Superior temporal gyrus (tissue), 1 donor: ENCODE data around the gene PSMF1.

Experiments
- DNase-seq: peaks from one replicate; pipeline ENCODE4 v3.0.0-alpha.2; 2016; ENCODE audit errors: extremely low spot score

Gene PSMF1

DNA sequence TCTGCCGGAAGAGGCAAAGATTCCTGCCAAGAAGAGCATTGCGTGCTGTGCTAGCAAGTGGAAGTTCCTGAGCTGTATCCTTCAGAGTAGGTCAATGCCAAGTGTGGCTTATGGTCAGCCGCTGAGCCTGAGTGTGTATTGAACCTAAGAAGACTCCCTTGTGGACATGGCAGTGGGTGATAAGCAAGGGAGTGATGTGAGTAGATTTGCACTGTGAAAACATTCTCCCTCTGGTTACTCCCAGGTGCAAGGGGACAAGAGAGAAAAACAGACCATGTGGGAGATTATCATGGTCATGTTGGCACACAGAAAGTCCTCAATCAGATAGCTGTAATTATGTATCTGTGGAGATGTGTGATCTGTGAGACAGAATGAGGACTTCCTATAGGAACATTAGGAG is 72.4 kb downstream of the PSMF1 start:
- no peak for DNase-seq

- no peak for DNase-seq
Measured at GRCh38 chr20:1191299-1191698, 72.9 kb downstream of the PSMF1 start.

DNA sequence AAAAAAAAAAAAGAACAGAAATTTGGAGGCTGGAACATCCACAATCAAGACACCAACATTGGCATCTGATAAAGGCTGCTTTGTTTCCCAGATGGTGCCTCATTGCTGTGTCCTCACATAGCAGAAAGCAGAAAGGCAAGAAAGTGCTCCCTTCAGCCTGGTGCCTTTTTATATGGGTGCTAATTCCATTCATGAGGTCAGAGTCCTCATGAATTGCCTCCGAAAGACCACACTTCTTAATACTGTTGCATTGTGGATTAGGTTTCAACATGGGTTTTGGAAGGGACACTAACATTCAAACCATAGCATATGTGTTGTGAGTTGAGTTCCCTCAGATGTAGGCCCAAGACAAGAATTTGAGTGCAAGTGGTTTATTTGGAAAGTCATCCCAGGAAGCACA is 76.8 kb downstream of the PSMF1 start:
- DNase-seq, result no peak

- no peak for DNase-seq
Measured at GRCh38 chr20:1196634-1197033, 78.2 kb downstream of the PSMF1 start.

DNA sequence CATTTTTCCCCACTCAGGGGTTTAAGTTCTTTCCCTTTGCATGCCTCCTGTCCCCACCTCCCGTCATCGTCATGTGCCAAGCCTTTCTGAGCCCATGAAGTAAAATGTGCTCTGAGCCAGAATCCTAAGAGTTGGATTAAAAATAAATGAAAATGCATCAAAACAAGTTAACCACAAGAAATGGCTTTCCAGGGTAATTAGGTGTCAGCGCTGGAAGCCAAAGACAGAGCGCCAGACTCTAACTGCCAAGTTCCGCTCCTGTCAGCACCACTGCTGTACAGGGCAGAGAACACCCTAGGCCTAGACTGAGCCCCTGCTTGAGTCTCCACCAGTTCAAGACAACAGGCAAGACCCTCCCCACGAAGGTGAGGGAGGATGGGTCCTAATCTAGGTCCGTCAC is 79.4 kb downstream of the PSMF1 start:
- DNase-seq, result no peak

DNA sequence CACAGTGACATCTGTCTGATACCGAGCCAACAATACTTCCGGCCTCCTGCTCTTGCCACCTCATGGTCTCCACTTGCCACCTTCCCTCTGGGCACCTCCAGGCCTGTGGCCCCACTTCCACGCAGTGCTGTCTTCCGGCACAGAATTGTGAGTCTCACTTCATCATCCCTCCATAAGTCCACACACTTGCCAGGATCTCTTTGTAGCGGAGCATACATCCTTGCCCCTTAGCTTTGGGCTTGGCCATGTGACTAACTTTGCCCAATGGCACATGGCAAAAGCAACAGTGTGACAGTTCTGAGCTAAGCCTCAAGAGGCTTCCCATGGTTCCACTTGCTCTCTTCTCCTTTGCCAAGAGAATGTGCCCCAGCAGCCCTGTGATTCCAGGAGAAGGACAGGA is 80.3 kb downstream of the PSMF1 start:
- no peak for DNase-seq

GRCh38 chr20:1199212-1199873 is 80.9 kb downstream of the PSMF1 start:
- DNase-seq, result no peak

GRCh38 chr20:1199964-1200363 is 81.6 kb downstream of the PSMF1 start:
- no peak for DNase-seq

- no peak for DNase-seq
Measured at GRCh38 chr20:1202762-1203504, 84.5 kb downstream of the PSMF1 start, which contains the start of gene C20orf202. Gene C20orf202, plus strand, starts transcription at chr20:1203454. Its CDS starts 132 bp downstream, at chr20:1203586.

DNA sequence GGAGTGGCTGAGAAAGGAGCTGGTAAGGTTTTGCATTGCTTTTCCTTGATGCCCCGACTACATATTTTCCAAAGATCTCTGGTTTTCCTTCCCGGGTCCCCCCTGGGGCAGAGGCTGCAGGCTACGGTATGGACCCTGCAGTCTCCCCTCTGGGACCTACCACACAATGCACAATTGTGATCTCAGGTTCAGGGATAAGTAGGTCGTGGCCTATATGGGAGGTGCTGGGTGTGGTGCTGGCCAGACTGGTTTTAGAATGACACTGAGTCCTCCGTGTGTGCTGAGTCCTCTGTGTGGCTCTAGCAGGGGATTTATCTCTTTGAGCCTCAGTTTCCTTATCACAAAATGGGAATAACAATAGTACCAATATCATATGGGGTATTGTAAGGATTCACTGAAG is 85.2 kb downstream of the PSMF1 start:
- DNase-seq, result no peak

DNA sequence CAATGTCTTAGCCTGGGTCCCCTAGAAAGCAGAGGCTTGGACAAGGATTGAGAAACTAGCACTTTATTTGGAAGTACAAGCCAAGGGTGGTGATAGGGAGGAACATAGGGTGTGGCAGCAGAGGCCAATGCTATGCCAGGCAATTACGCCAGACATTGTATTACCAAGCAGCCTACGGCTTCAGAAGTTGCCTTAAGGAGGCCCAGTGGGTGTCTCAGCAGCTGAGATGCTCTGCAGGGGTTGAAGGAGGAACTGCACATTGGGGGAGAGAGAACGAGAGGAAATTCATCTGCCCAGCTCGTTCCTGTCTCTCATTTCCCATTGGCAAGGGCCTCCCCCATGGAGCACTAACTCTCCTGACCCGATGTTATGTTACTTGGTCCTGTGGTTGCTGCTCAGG is 85.7 kb downstream of the PSMF1 start:
- no peak for DNase-seq

DNA sequence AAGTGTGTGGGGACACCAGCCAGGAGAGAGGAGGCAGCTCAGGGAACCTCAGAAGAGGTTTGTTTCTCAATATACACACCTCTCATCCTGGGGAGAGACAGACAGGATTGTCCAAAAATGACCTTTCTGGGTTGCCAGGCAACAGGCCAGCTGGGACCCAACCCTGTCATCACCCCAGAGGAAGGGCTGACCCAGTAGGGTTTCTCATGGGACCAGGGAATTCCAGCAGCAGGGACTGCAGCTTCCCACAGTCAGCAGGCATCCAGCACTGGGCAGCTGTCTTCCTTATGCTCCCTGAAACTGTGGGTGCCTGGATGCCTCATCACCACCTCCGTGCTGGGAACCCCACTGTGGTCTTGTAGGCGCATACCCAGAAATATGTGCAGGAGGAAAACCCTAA is 86.2 kb downstream of the PSMF1 start:
- no peak for DNase-seq

DNA sequence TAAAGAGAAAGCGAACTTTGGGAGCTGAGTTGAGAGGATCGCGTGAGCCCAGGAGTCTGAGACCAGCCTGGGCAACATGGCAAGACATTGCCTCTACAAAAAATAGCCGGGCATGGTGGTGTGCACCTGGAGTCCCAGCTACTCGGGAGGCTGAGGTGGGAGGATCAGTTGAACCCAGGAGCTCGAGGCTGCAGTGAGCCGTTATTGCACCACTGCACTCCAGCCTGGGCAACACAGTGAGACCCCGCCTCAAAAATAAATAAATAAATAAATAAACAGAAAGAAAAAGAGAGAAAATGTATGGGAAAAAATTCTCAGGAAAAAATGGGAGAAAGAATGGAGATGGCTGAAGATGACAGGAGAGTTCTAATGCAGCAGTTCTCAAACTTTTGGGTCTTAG is 87.4 kb downstream of the PSMF1 start:
- no peak for DNase-seq

GRCh38 chr20:1206366-1207148 is 88.2 kb downstream of the PSMF1 start:
- DNase-seq, result no peak

DNA sequence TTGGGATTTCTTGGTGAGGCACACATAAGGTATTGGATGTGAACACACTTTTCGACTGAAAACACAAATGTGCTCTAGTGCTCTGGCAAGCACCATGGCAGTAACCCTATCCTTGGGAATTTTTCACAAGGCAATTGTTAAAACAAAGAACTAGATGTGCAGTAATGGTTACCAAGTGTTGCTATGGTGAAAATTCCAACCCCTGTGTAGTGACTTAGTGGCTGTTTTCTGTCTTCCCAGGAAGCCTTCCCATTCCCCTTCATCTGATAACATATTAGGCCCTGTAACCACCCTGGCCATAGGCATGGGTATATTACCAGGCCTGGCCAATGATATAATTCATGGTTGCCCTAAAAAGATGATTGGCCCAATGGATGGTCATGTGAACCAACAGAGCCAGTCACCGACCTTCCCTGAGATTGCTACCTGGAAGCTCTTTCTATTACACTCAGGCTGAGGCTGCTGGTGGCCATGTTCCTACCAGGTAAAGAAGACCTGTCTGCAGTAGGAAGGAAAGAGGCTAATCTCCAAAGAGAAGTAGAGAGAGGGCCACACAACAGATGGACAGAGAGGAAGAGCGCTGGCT is 89.0 kb downstream of the PSMF1 start:
- no peak for DNase-seq

GRCh38 chr20:1209447-1210387 is 91.3 kb downstream of the PSMF1 start:
- no peak for DNase-seq

DNA sequence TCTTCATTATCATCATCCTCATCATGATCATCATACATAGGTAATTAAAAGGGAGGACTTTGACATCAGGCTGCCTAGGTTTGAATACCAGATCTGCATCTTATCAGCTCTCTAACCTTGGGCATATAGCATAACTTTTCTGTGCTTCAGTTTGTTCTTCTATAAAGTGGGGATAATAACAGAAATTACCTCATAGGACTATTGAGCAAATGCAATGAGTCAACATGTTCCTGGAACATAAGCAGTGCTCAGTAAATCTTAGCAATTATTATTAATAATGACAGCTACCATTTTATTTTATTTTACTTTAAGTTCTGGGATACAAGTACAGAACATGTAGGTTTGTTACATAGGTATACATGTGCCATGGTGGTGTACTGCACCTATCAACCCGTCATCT is 92.1 kb downstream of the PSMF1 start:
- DNase-seq, result no peak

GRCh38 chr20:1212023-1212422 is 93.6 kb downstream of the PSMF1 start:
- no peak for DNase-seq

DNA sequence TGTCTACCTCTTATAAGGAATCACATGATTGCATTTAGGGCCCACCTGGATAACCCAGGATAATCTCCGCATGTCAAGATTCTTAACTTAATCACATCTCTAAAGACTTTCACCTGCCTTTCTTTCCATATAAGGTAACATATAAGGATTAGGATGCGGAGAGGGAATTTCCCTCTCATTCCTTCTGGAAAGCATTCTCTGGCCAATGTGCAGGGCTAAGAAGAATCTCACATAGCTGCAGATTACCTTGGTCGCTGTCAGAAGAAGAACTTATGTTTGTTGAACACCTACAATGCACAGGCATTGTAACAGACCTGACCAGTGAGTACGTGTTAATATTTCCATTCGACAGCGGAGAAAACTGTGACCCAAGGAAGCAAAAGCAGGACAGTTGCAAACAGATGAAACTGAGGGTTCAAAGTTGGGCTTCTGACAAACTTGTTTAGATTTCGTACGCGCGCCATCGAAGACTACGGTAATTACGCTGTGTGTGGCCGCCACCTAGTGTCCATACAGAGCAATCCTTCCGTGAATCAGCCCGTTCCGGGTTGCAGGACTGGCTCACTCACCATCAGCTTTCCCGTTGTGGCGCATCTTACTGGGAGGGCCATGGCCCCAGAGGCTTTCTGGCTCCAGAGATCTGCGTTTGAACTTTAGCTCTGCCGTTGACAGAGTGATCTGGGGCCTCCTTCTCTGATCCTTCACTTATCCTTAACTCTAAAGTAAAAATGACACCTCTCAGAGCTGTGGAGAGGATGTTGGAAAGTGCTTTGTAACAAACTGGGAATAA is 94.4 kb downstream of the PSMF1 start:
- DNase-seq, result peak; percentile 81

GRCh38 chr20:1214838-1215261 is 96.4 kb downstream of the PSMF1 start:
- DNase-seq, result no peak
